ENCODE measurements around the gene GPR17.

GPR17 gene

GRCh38 chr2:127614731-127615130, 31.2 kb upstream of the GPR17 start:
- no peak for DNase-seq

- no peak for DNase-seq
These were observed 30.3 kb upstream of the GPR17 start for GRCh38 chr2:127615511-127616166.

GRCh38 chr2:127618551-127619202, 27.3 kb upstream of the GPR17 start:
- DNase-seq, result no peak

- DNase-seq, result no peak
These were observed 26.8 kb upstream of the GPR17 start for GRCh38 chr2:127619203-127619590.

- no peak for DNase-seq
These were observed 25.9 kb upstream of the GPR17 start for GRCh38 chr2:127619877-127620705.

GRCh38 chr2:127620866-127621265, 25.1 kb upstream of the GPR17 start:
- DNase-seq, result no peak

GRCh38 chr2:127621981-127622431, 23.9 kb upstream of the GPR17 start:
- no peak for DNase-seq

- DNase-seq, result no peak
These were observed 23.2 kb upstream of the GPR17 start for GRCh38 chr2:127622561-127623387.

GRCh38 chr2:127623388-127624319, 22.3 kb upstream of the GPR17 start:
- no peak for DNase-seq

GRCh38 chr2:127624320-127624755, 21.6 kb upstream of the GPR17 start:
- no peak for DNase-seq

- DNase-seq, result no peak
These were observed 21.0 kb upstream of the GPR17 start for GRCh38 chr2:127624756-127625571.

- DNase-seq, result no peak
These were observed 20.4 kb upstream of the GPR17 start for GRCh38 chr2:127625572-127625951.

- DNase-seq, result no peak
These were observed 19.8 kb upstream of the GPR17 start for GRCh38 chr2:127626175-127626574.

- DNase-seq, result no peak
These were observed 18.8 kb upstream of the GPR17 start for GRCh38 chr2:127626917-127627739.

GRCh38 chr2:127627740-127628571, 18.0 kb upstream of the GPR17 start:
- no peak for DNase-seq

GRCh38 chr2:127628767-127629614, 17.0 kb upstream of the GPR17 start:
- DNase-seq, result no peak

GRCh38 chr2:127629637-127630036, 16.3 kb upstream of the GPR17 start:
- DNase-seq, result no peak

All from stimulated activated CD4-positive, alpha-beta T cell treated with anti-CD3 and anti-CD28 coated beads, Interleukin-15, amount 100 ng/mL, for 24 hours (primary cell).